H1 (cell line): ENCODE results near the gene WDR35.
"Not testable (repeated sequence)": the region's sequence is repeated elsewhere in the genome, so short reads cannot be mapped to it uniquely, and the experiment has no call there.

Experiments
- ATF2 ChIP-seq: IDR thresholded peaks from 2 replicates; pipeline ENCODE4 v1.6.1; 2012; ENCODE audit warnings: low read length, inconsistent platforms
- GABPA ChIP-seq: IDR thresholded peaks from 2 replicates; pipeline ENCODE4 v1.6.1; 2011; ENCODE audit warnings: mild to moderate bottlenecking, low read length, moderate library complexity, borderline replicate concordance; ENCODE audit not compliant: insufficient read depth
- SRF ChIP-seq: IDR thresholded peaks from 2 replicates; pipeline ENCODE4 v1.6.1; 2011; ENCODE audit warnings: mild to moderate bottlenecking, low read depth, low read length, moderate library complexity
- TAF7 ChIP-seq: optimal IDR thresholded peaks from 2 replicates; pipeline ENCODE3; 2011; ENCODE audit warnings: low read depth, mild to moderate bottlenecking, inconsistent platforms, low read length, moderate library complexity, borderline replicate concordance
- YY1 ChIP-seq: IDR thresholded peaks from 2 replicates; pipeline ENCODE4 v1.6.1; 2011; ENCODE audit warnings: low read depth, mild to moderate bottlenecking, low read length
- TF ChIP-seq, protein P1 (sequence below), 3 experiments: IDR thresholded peaks; 1 replicate in 2 of 3; 2 replicates in 1 of 3; pipeline versions ENCODE4 v1.5.1 to v1.6.1; 2011; ENCODE audit warnings: low read length in 3 of 3, mild to moderate bottlenecking in 3 of 3, inconsistent platforms in 2 of 3, low read depth in 1 of 3, moderate library complexity in 1 of 3; ENCODE audit not compliant: insufficient read depth in 1 of 3; ENCODE audit errors: control extremely low read depth in 1 of 3

DNA sequence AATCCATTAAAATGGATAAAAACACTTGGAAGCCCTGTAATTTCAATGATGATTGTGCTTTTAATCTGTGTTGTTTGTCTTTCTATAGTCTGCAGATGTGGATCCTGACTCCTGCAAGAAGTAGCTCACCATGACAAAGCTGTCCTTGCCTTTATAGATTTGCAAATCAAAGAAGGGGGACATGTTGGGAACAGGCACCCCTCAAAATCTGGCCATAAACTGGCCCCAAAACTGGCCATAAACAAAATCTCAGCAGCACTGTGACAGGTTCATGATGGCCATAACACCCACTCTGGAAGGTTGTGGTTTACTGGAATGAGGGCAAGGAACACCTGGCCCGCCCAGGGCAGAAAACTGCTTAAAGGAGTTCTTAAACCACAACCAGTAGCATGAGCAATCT is 62.1 kb downstream of the WDR35 start:
- TF ChIP-seq, protein P1, sequence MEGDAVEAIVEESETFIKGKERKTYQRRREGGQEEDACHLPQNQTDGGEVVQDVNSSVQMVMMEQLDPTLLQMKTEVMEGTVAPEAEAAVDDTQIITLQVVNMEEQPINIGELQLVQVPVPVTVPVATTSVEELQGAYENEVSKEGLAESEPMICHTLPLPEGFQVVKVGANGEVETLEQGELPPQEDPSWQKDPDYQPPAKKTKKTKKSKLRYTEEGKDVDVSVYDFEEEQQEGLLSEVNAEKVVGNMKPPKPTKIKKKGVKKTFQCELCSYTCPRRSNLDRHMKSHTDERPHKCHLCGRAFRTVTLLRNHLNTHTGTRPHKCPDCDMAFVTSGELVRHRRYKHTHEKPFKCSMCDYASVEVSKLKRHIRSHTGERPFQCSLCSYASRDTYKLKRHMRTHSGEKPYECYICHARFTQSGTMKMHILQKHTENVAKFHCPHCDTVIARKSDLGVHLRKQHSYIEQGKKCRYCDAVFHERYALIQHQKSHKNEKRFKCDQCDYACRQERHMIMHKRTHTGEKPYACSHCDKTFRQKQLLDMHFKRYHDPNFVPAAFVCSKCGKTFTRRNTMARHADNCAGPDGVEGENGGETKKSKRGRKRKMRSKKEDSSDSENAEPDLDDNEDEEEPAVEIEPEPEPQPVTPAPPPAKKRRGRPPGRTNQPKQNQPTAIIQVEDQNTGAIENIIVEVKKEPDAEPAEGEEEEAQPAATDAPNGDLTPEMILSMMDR (IDR thresholded peaks at IDR 0.05; ENCODE audit: control extremely low read depth in 1 of 3, insufficient read depth in 1 of 3, low read depth in 1 of 3, low read length in 3 of 3) = not testable (repeated sequence)
- not testable (repeated sequence) for TF ChIP-seq YY1, SRF, GABPA, TAF7, ATF2
